ENCODE measurements around the gene ATP2B1.

Gene ATP2B1

DNA sequence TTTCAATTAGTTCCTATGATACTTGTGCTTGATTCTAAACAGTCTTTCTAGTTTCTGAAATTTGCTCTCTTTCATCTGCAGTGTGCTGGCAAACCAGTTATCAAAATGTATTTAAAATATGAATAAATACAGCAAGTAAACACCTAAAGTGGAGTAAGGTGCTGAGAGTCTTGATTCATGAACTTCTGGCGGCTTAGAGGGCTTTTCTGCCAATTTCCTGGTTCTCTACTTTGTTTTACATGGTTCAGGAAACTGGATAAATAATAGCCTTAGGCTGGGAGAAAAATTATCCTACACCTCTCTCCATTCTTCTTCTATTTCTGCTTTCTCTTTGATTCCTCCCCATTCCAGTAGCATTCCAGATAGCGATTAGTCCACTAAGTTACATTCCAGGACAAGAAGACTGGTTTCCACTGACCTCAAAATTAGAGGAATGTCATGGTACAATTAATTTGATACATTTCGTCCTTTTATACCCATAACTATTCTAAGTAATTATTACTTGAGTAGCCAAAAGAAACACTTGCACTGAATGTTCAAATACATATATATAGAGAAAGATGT is 14.9 kb downstream of the ATP2B1 start:
- DNase-seq (ENCODE audit: low read depth in 2 of 2), result no peak

DNA sequence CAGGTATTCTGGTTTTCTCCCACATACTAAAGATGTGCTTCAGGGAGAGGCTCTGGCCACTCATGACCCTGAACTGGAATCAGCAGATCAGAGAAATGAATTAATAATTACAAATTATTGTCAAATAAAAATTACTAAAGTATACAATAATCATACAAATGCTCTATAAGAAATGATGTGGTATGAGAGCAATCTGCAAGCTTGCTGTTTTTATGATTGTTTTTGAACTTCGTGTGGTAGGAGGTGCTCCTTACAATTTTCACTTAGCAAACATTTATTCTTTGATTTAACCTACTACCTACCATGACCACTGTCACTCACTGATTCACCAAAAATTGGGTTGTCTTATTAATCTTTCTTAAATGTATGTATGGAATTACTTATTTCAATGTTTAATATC is 16.2 kb downstream of the ATP2B1 start:
- no peak for DNase-seq (ENCODE audit: low read depth in 2 of 2)

DNA sequence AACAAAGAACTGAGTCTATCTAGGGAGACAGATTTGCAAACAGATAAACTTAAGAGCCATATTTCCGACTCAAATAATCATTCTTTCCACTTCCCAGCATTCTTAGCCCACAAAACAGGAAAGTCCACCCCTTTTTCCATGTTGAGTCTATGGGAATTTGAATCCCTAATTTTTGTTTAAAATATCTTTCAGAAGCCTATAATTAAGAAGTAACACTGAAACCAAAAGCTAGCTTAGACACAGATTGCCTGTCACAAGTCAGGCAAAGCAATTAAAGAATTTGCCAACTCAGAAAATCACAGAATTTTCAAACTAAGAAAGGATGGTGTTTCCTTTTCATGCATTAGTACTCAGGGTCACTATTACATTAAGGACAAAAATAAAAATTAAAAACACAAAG is 17.0 kb downstream of the ATP2B1 start:
- no peak for DNase-seq (ENCODE audit: low read depth in 2 of 2)

DNA sequence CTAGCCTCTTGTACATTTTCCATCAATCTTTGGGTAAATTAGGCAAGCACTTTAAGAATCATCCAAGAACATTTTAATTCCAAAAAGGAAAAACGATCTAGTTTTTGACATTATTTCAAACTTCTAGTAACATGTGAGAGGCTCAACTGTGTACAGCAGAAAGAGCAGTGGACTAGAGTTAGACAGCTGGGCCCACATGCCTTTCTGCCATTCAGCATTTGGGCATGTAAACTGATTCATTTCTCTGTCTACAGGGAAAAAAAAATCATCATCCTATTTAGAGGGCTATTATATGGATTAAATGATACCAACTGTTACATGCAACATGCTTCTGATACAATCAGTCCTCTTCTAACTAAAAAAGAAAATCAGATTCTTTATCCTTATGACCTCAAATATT is 17.7 kb downstream of the ATP2B1 start:
- no peak for DNase-seq (ENCODE audit: low read depth in 2 of 2)

DNA sequence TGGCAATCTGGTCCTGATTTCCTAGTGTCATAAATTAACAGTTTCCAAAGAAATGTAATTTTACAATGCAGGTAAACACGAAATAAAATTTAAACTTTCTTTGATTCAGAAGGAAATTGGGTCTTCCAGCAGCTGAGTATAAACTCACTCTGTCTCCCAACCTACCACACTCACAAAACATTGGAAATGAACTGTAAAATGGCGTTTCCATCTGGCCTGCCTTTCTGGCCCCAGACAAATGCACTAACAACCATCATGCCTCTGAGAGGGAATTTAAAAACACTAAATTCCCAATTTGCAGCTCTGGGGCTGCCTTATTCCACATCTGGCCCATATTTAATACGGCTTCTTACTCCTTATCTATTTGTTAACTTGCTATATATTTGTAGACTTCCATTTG is 19.3 kb downstream of the ATP2B1 start:
- DNase-seq (ENCODE audit: low read depth in 2 of 2), result no peak

DNA sequence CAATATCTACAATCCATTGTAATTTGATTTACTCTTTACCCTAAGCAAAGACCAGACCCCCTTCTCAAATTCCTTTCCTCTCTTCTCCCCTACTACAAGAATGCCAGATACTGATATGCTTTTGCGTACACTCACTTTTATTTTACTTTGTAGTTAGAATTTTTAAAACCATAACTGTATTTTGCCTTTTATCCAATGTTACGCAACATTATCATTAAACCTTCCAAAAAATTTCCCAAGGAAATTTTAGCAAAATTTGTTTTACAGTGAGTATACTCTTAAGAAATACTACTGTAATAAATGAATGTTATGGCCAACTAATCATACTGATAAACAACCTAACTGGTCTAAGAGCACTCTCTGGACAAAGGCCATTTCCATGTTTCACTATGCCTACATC is 22.3 kb downstream of the ATP2B1 start:
- DNase-seq (ENCODE audit: low read depth in 2 of 2), result no peak

DNA sequence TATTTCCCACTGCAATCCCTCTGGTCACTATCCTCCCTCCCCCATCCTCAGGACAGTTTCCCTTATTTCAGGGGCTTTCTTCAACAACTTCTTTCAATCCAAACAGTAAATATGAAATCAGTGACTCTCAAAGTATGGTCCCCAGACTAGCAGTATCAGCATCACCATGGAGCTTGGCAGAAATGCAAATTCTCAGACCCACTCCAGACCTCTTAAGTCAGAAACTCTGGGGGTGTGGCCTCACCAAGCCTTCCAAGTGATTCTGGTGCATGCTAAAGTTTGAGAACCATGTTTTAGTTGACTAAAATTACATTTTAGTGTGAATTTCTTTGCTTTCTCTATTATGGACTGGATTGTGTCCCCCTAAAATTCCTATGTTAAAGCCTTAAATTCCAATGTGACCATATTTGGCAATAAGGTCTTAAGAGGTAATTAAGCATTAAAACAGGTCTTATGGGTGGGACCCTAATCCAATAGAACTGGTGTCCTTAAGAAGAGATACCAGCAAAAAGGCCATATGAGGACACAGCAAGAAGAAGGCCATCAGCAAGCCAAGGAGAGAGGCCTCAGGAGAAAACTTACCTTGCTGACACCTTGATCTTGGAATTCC is 23.2 kb downstream of the ATP2B1 start:
- DNase-seq (ENCODE audit: low read depth in 2 of 2), result no peak

DNA sequence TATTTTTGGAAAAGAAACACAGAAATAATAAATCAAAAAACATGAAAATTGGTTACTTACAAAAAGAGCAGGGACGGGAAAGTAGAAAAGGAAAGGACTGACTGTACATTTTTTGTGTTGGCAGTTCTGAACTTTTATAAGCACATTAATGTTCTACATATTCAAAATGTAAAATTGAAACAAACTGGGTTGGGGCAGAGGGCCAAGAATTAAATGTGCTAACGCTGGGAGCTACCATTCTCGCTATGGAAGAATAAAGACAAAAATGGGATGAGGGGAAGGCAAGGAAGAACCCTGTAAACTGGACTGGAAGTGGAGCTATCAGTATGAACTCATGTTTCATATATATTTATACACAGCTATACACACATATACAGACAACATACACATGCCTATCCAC is 24.5 kb downstream of the ATP2B1 start:
- no peak for DNase-seq (ENCODE audit: low read depth in 2 of 2)

DNA sequence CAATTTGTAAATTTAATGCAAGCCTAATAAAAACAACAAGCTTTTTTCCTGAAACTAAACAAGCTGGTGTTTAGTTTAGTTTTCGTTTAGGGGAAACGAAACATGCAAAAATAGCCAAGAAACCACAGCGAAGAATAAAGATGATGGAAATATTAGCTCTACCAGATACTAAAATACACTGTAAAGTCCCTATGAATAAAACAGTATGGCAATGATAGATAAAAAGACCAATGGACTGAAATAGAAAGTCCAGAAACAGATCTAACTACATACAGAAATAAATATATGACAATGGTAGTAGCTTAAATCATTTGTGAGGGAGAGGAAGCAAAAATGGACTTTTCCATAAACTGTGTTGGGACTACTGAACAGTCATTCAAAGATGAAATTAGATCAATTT is 26.4 kb downstream of the ATP2B1 start:
- DNase-seq (ENCODE audit: low read depth in 2 of 2), result no peak

DNA sequence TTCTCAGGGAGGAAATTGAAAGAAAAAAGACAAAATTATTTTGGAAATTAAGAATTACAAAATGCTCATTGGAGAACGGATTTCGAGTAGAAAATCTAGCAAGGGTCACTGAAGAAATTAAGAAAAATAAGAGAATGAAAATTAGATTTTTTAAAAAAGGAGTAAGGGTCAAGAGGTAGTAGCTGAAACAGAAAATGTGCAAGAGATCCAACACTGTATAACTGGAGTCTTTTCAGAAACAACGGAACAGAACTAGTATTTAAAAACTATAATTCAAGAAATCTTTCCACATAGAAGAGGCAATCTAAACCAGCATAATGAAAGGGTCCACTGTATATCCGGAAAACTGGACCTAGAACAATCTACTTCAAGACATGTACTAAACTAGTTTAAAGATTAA is 28.2 kb downstream of the ATP2B1 start:
- DNase-seq (ENCODE audit: low read depth in 2 of 2), result no peak

DNA sequence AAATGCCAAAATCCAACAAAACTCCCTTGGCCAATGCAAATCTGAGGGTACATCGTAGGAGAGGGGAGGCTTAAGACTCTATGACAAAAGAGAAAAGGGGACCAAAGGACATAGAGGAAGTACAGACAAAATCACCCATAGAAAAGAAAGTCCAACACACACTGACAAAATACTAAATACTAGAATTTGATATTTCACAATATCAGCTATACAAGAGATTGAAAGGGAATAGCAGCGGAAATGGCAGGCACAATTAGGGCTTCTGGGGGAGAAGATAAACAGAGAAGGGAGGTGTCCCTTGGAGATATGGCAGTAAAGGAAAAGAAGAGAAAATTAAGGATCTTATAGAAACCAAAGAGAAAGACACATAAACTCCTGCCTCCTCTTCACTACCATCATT is 29.0 kb downstream of the ATP2B1 start:
- DNase-seq (ENCODE audit: low read depth in 2 of 2), result no peak

DNA sequence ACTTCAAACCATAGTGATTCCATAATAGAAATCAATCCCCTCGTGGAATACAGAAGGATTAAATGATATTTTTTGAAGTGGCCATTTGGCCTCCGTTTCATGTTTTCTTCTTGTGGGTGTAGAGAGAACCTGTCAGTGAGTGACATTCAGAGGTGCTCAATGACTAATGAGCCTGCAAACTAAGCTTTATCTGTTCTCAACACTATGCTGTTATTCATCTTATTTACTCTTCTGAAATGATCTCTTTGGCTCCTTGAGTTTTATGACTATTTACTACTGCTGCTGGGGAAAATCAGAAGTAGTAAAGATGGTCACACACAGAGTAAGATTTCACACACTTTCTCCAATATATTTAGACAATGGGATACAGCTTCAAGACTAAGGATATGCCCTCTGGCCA is 30.4 kb downstream of the ATP2B1 start:
- DNase-seq (ENCODE audit: low read depth in 2 of 2), result no peak

DNA sequence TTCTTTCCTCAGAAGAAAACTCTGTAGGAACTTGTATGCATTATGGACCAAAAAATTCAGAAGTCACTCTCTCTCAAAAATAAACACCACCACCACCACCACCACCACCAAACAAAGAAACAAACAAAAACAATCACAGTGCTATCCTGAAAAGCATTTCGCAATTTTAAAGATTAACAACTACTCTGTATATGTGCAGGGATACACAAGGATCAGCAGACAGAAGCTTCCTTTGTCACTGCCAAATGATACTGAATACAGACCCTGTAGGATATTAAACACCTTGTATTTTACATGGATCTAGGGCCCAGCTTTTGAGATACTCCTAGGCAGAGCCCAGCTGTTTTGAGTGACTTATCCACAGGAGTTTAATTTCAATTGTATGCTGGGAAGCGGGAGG is 31.7 kb downstream of the ATP2B1 start:
- DNase-seq (ENCODE audit: low read depth in 2 of 2), result no peak

DNA sequence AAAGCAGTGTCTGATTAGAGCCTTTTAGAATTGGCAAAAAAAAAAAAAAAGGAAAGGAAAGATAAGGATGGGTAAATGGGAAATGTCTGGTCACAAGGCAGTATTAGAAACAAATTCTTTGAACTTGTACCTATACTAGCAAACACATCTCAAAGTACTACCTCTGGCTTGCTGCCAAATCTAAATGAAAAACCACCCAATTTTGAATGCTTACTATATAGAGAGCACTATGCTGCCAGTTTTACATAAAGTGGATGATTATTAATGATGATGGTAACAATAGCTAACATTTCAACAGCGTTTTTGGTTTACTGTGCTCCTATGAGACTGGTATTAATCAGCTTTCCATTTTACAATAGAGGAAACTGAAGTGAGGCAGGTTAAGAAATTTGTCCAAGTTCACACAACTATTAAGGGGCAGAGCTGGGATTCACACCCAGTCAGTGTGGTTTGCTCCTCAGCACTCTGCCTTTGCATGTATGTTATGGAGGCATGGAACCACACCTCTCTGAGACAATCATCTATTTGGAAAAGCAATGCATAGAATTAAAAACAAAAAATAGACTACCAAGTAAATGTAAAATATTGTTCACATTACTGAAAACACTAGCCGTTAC is 34.2 kb downstream of the ATP2B1 start:
- DNase-seq (ENCODE audit: low read depth in 2 of 2), result no peak

DNA sequence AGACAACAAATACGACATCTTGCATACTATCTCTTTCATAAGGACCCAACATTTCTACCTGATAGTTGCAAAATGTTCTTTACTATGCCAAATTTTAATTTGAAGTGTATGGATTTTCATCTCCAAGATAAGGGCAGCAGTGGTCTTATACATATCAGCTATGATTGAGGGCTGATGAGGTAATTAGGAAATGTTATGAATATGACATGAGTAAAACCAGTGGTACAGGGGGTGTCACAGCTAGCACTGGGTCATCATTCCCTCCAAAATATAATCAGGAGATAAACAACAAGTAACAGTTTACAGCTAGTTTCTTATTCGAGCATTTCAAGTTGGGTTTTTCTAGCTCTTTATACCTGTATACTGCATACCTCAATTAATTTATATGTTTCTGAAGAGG is 35.0 kb downstream of the ATP2B1 start:
- DNase-seq (ENCODE audit: low read depth in 2 of 2), result no peak

DNA sequence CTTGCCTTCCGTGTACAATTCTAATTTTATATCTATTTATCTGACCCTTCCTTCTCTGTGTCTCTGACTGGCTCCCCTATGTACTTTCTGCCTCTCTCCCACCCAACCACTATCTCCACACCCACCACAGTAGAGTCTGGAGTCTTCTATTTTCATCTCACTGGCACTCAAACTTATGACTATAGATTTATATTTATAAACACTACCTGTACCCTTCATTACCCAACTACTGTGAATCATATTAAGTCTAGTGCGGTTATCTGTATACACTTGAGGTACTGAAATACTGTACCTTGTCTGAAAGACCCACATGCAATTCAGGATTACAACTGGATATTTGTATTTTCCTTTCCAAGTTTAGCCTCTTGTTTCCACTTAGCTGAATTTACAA is 36.1 kb downstream of the ATP2B1 start:
- no peak for DNase-seq (ENCODE audit: low read depth in 2 of 2)

DNA sequence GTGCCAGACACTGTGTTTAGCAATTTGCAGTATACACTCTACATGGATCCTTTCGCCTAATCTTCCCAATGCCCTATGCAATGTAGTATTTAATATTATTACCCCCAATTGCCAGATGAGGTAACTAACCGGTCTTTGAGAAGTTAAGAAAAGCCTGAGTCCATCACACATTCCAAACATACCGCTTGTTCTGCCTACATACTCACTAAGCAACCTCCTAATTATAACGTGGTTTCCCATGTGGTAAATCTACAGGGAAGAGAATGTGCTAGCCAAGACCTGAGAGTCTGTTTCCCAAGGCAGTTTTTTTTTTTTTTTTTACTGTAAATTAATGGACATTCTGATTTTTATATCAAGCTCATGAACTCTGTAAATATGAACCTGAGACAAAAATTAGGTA is 37.2 kb downstream of the ATP2B1 start:
- no peak for DNase-seq (ENCODE audit: low read depth in 2 of 2)

DNA sequence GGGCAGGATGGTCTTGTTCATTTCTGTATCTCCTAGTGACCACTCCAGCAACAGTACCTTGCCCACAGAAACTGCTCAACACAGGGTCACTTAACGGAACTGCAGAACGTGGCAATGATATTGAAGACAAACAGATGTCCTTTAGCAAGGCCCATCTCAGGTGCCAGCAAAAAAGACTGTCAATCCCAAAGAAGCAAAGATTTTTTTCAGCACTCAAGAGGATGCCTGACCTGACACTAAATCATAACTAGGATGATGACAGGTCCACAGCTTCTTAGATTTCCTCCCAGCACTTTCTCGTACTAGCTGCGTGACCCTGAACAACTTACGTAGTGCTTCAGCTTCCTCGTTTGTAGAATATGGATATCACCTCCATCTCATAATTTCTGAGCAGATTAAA is 39.4 kb downstream of the ATP2B1 start:
- no peak for DNase-seq (ENCODE audit: low read depth in 2 of 2)

DNA sequence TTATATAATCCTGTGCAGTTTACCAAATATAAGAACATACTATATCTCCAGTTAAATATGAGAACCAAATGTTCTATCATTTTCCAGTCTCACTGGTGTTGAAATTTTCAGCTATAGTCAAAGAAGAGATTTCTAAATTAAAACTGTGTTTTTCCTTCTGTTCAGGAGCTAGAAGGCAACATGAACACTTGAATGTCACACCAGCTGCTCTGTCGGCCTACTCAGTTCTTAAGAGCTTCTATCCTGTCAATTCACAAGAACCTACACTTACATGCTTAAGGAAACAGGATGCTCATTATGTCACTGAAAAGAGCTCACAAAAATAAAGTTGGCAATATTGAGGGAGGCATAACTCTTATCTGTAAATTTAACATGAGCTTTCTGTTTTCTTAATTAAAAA is 43.1 kb downstream of the ATP2B1 start:
- DNase-seq (ENCODE audit: low read depth in 2 of 2), result no peak

DNA sequence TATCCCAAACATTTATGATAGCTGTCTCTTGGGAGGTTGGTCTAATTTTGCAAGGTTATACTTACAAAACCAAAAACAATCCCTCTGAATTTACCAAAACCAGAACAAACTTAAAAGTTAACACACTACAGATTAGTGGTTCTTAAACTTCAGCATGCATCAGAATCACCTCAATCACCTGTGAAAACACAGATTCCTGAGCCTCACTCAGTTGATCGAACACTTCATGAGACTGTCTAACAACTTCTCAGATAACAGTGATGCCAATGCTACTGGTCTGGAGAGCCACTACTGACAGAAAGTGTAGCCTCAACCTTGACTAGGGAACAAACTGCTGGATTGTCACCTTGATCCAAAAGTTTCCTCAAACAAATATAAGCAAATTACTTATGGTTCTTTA is 44.2 kb downstream of the ATP2B1 start:
- no peak for DNase-seq (ENCODE audit: low read depth in 2 of 2)

DNA sequence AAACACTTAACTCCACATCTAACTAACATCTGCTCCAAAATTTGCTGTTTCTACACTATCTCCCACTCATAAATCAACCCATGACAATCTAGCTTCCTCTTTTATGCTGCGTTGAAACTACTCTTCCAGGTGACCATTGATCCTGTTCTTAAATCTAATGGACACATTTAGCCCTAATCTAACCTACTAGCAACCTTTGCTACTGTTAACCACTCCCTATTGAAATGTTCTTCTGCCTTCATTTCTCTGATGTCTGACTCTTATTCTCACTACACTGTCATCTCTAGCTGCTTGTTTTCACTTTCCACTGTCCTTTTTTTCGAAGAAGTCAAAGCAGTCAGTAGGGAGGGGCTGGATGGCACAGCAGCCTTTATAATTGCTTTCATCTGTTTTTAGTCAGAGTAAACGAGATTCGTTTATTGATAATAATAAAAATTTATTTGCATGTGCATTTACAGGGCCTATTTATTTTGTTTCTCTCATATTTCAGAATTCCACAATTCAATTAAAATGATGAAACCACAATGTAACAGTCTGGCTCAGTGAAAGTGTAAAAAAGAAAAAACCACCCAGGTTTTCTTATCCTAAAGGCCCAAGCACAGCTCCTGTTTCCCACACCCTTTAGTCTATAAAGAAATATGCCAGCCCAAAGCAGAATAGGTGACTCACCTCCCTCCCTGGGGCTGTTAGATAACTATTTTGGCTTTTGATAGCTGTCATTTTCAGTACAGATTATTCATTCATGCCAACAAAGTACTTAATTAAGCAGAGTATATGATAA is 44.9 kb downstream of the ATP2B1 start:
- DNase-seq (ENCODE audit: low read depth in 2 of 2), result no peak

DNA sequence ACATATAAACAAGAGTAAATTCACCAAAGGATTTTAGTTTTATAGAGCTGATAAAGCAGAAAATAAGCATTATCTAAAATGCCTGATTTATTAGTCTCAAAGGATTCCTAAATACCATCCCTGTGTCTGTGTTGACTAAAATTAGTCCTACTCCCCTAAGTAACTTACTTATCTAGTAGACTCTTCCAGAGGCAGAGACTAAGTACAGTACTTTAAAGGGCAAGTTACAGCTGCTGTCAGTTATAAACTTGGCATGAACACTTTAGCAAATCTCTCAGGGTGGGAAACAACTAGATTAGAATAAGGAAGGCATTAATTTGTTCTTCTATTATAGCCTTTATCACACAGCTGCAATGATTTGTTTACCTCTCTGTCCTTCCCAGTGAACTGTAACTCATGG is 46.0 kb downstream of the ATP2B1 start:
- DNase-seq (ENCODE audit: low read depth in 2 of 2), result no peak

DNA sequence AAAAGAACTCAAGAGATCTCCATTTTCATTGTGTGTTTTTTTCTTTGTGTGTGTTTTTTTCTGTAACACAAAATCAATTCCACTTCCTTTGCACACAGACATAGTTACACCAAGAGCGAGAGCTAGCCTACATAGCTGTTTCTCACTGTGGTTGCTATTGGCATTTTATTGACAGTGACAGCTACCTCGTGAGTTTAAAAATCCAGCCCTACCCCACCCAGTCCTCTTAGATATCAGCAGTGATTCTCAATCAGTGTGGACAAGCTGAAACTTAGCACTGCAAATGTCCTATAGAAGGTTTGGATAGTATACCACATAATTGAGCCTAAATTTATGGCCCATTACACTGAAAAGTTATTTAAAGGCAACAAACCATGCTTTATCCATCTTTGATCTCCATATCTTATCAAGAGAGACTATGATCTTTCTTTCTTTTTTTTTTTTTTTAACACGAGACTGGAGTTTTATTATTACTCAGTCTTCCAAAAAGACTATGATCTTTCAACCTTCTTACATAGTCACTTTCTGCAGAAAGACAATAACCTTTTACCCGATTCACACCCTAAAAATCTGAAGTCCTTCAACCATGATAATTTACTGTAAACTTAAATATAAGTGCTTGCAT is 46.8 kb downstream of the ATP2B1 start:
- no peak for DNase-seq (ENCODE audit: low read depth in 2 of 2)
